Loucy (cell line): ENCODE results near the gene DMWD.

Experiments
- H2AFZ ChIP-seq: fragments of 200-600 bp; sonication (generic); 2 replicates; pipeline ENCODE4 v1.6.0; 2016; ENCODE audit warnings: antibody characterized with exemption, mild to moderate bottlenecking, low read length, moderate library complexity
- H3F3A ChIP-seq: fragments of 200-600 bp; 2 replicates; pipeline ENCODE4 v1.6.0; 2016; ENCODE audit warnings: antibody characterized with exemption, low read depth, mild to moderate bottlenecking
- H3K27me3 ChIP-seq: fragments of 200-600 bp; sonication (generic); 2 replicates; pipeline ENCODE4 v1.6.1; 2014; ENCODE audit warnings: low read length, mild to moderate bottlenecking; ENCODE audit not compliant: insufficient read depth, poor library complexity, severe bottlenecking
- H3K36me3 ChIP-seq: fragments of 200-600 bp; sonication (generic); 2 replicates; pipeline ENCODE4 v1.6.1; 2016; ENCODE audit warnings: low read length; ENCODE audit not compliant: insufficient read depth
- H3K4me1 ChIP-seq: fragments of 200-600 bp; sonication (generic); 2 replicates; pipeline ENCODE4 v1.5.1; 2014; ENCODE audit warnings: low read length, mild to moderate bottlenecking; ENCODE audit not compliant: insufficient read depth, poor library complexity, severe bottlenecking
- H3K4me2 ChIP-seq: fragments of 200-600 bp; sonication (generic); 2 replicates; pipeline ENCODE4 v1.6.0; 2014; ENCODE audit warnings: antibody characterized with exemption, low read length, low read depth, mild to moderate bottlenecking; ENCODE audit not compliant: poor library complexity, severe bottlenecking
- H3K4me3 ChIP-seq: fragments of 200-600 bp; sonication (generic); 2 replicates; pipeline ENCODE4 v1.5.1; 2014; ENCODE audit warnings: low read length, mild to moderate bottlenecking, mixed read lengths; ENCODE audit not compliant: poor library complexity, severe bottlenecking
- H3K79me2 ChIP-seq: fragments of 200-600 bp; sonication (generic); 2 replicates; pipeline ENCODE4 v1.6.1; 2014; ENCODE audit warnings: low read length; ENCODE audit not compliant: insufficient read depth
- H3K9ac ChIP-seq: fragments of 200-600 bp; sonication (generic); 2 replicates; pipeline ENCODE4 v1.6.0; 2014; ENCODE audit warnings: mild to moderate bottlenecking, low read depth, low read length, moderate library complexity; ENCODE audit not compliant: poor library complexity, severe bottlenecking
- H3K9me2 ChIP-seq: fragments of 200-600 bp; sonication (generic); replicated peaks from 2 replicates; pipeline ENCODE4 v1.6.1; 2016; ENCODE audit warnings: low read depth, low read length, mixed read lengths
- H3K9me3 ChIP-seq: fragments of 200-600 bp; sonication (generic); 2 replicates; pipeline ENCODE4 v1.6.1; 2014; ENCODE audit warnings: mild to moderate bottlenecking, antibody characterized with exemption, low read length, low read depth; ENCODE audit not compliant: insufficient read depth
- H4K20me1 ChIP-seq: fragments of 200-600 bp; sonication (generic); 2 replicates; pipeline ENCODE4 v1.6.0; 2014; ENCODE audit warnings: antibody characterized with exemption, low read length, mild to moderate bottlenecking; ENCODE audit not compliant: insufficient read depth, poor library complexity, severe bottlenecking
- EZH2phosphoT487 ChIP-seq: fragments of 200-600 bp; IDR thresholded peaks from 2 replicates; pipeline ENCODE4 v1.6.1; 2018; ENCODE audit warnings: antibody characterized with exemption, mild to moderate bottlenecking, moderate library complexity, borderline replicate concordance
- TF ChIP-seq, protein P1 (sequence below): fragments of 200-600 bp; sonication (generic); conservative IDR thresholded peaks from 2 replicates; pipeline ENCODE4 v1.5.1; 2014; ENCODE audit warnings: mild to moderate bottlenecking, antibody characterized with exemption, low read length

Gene DMWD

DNA sequence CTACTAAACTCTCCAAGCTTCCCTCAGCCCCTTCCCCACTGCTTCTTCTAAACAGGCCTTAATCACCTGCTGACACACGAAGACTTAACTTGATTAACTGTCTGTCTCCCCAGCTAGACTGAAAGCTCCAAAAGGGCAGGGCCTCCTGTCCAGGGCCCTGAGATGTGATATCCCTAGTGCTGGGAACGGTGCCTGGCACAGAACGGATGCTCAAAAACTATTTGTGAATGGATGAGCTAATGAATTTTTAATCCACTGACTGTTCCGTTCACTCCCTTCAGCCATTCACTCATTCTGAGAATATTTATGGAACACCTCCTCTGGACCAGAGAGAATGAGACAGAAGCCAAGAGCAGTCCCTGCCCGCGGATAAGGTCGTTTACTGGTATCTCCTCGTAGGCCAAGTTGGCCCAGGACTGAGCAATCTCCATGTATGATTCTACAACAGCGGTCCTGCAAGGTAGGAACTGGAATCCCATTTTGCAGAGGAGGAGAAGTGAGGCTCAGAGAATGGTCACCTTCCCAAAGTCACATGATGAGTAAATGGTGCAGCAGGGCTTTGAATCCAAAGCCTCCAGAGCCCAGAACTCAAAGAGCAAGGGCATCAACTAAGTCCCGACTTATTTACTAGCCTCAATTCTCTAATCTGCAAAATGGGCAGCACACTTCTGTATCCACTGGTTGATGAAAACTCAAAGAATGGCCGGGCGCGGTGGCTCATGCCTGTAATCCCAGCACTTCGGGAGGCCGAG, 3.4 kb downstream of the DMWD start:
- H3K27me3 ChIP-seq: no peaks in the 10 kb centered on the region
- no peak overlapping the region for H3K4me2 ChIP-seq
- H3K4me3 ChIP-seq: no peak overlapping the region
- peaks cover 4% of the 10 kb centered on the region; the same call in 1 of the 2 replicates for H3F3A ChIP-seq
- H3K9ac ChIP-seq: no peak overlapping the region
- no peak for TF ChIP-seq EZH2phosphoT487
- TF ChIP-seq, protein P1, sequence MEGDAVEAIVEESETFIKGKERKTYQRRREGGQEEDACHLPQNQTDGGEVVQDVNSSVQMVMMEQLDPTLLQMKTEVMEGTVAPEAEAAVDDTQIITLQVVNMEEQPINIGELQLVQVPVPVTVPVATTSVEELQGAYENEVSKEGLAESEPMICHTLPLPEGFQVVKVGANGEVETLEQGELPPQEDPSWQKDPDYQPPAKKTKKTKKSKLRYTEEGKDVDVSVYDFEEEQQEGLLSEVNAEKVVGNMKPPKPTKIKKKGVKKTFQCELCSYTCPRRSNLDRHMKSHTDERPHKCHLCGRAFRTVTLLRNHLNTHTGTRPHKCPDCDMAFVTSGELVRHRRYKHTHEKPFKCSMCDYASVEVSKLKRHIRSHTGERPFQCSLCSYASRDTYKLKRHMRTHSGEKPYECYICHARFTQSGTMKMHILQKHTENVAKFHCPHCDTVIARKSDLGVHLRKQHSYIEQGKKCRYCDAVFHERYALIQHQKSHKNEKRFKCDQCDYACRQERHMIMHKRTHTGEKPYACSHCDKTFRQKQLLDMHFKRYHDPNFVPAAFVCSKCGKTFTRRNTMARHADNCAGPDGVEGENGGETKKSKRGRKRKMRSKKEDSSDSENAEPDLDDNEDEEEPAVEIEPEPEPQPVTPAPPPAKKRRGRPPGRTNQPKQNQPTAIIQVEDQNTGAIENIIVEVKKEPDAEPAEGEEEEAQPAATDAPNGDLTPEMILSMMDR: no peak
- peaks cover 22% of the 10 kb centered on the region for H3K4me1 ChIP-seq
- no peaks in the 10 kb centered on the region for H3K9me3 ChIP-seq
- H3K79me2 ChIP-seq: 0 out of 2 replicates have a peak, but pooled peaks cover 4% of the 10 kb centered on the region
- H3K36me3 ChIP-seq: peaks cover 5% of the 10 kb centered on the region; the same call in 1 of the 2 replicates
- peaks cover 40% of the 10 kb centered on the region for H4K20me1 ChIP-seq
- H3K9me2 ChIP-seq: no peaks in the 10 kb centered on the region
- H2AFZ ChIP-seq: no peak overlapping the region

DNA sequence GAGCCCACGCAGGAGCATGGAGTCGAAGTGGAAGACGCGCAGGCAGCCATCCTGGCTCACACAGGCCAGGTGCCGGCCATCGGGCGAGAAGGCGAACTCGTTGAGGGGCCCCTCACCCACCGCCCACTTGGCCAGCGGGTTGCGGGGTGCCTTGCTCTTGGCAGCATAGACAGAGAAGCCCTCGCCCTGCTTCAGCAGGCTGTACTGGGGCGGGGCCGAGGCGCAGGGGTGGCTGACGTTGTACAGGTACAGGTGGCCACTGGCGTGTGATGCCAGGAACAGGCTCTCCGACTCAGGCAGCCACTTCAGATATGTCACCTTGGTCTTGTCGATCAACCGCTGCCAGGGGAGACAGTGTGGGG, 6.1 kb downstream of the DMWD start:
- Histone ChIP-seq H3K4me3 (no peak overlapping the region), H2AFZ (no peak overlapping the region), H4K20me1 (peaks cover 40% of the 10 kb centered on the region), H3K36me3 (peaks cover 5% of the 10 kb centered on the region; the same call in 1 of the 2 replicates), H3K4me1 (peaks cover 10% of the 10 kb centered on the region), H3K9ac (no peak overlapping the region), H3K9me3 (no peaks in the 10 kb centered on the region), H3K9me2 (no peaks in the 10 kb centered on the region), H3K79me2 (no peaks in the 10 kb centered on the region), H3K4me2 (no peak overlapping the region), H3K27me3 (no peaks in the 10 kb centered on the region), H3F3A (peaks cover 4% of the 10 kb centered on the region; the same call in 1 of the 2 replicates)
- TF ChIP-seq EZH2phosphoT487: no peak
- TF ChIP-seq, protein P1: no peak

DNA sequence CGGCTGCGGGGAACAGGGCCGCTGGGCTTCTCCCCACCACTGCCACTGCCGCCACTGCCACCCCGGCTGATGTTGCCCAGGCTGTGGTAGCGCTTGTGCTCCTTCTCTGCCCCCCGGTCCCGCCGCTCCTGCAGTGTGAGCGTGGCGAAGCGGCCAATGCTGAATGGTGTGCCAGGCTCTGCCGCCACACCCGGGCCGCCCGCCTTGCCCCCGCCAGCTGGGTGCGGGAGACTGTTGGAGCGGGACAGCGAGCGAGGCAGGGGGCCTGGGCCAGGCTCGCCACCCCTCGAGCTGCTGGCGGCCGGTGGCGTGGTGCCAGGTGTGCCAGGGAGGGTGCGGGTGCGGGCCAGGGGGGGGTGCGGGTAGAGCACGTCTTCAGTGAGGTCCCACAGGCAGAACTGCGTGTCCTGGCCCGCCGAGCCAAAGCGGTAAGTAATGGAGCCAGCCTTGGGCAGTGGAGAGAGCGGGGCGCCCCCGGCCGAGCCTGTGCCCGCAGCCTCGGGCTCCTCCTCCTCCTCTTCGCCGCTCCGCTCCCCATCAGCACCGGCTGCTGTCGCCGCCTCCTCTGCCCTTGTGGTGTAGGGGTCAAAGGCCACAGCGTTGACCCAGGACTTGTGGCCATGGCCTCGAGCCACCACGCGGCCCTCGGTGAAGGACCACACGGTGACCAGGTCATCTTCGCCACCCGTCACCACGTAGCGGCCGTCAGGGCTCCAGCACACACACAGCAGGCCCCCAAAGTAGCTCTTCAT, 6.7 kb downstream of the DMWD start:
- TF ChIP-seq, protein P1: no peak
- no peak for TF ChIP-seq EZH2phosphoT487
- Histone ChIP-seq H3K4me2 (no peak overlapping the region), H3K9me2 (no peaks in the 10 kb centered on the region), H3K4me3 (no peak overlapping the region), H3K9ac (no peak overlapping the region), H3K79me2 (no peaks in the 10 kb centered on the region), H3K9me3 (no peaks in the 10 kb centered on the region), H3F3A (peaks cover 4% of the 10 kb centered on the region; the same call in 1 of the 2 replicates), H2AFZ (no peak overlapping the region), H4K20me1 (peaks cover 34% of the 10 kb centered on the region), H3K36me3 (peaks cover 5% of the 10 kb centered on the region; the same call in 1 of the 2 replicates), H3K27me3 (no peaks in the 10 kb centered on the region), H3K4me1 (peaks cover 4% of the 10 kb centered on the region)
